ENCODE measurements around the gene PRRT3. TPM values are rescaled to one million over a fixed set of nuclear protein-coding genes. Genes with fewer than 3 reads are reported as not detected.
A peak's percentile ranks its signal among the peaks of the same experiment; 100 is the strongest.
"Not testable (repeated sequence)": the region's sequence is repeated elsewhere in the genome, so short reads cannot be mapped to it uniquely, and the experiment has no call there.

The PRRT3 gene
- total and polyA plus RNA-seq, 9 of the 15 experiments (the other 6 are each of a cell fraction or from before 2014, with no cell fraction given) = 0.06 to 1.9 (median 1.2) TPM

DNA sequence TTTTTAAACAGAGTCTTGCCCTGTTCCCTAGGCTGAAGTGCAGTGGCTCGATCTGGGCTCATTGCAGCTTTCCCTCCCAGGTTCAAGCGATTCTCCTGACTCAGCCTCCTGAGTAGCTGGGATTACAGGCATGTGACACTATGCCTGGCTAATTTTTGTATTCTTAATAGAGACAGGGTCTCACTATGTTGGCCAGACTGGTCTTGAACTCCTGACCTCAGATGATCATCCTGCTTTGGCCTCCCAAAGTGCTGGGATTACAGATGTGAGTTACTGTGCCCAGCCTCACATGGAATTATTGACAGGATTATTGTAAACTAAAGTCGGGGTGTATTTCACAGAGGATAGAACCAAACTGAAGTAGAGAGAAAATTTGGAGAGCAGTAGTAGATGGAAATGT lies 56.5 kb downstream of the PRRT3 start:
- in situ Hi-C loops (cut with MboI); intact Hi-C loops (cut with micrococcal nuclease); H3K4me2 ChIP-seq (ENCODE audit: insufficient read depth, low read length); H2AFZ ChIP-seq (ENCODE audit: low read depth, low read length); H3K9me3 ChIP-seq (replicated peaks; ENCODE audit: control insufficient read depth, insufficient read depth, low read depth, low read length); H3K4me3 ChIP-seq; ATAC-seq; CTCF ChIA-PET (ENCODE audit: low intra/inter-chr PET ratio); H4K20me1 ChIP-seq (replicated peaks; ENCODE audit: control insufficient read depth, insufficient read depth, low read length); H3K27ac ChIP-seq (ENCODE audit: extremely low read depth, low read depth, low read length); H3K27me3 ChIP-seq (ENCODE audit: control insufficient read depth in 2 of 2, insufficient read depth in 2 of 2, low read length in 2 of 2); H3K9ac ChIP-seq (ENCODE audit: insufficient read depth in 1 of 2, low read depth in 2 of 2, low read length in 2 of 2); FAIRE-seq; DNase-seq (ENCODE audit: extremely low read depth in 1 of 4, low spot score in 3 of 4); BruUV-seq (replicated peaks); H3K9me1 ChIP-seq (ENCODE audit: control insufficient read depth, insufficient read depth, low read length): not testable (repeated sequence)
- WGBS (ENCODE audit: insufficient coverage, low coverage, missing lambda C conversion rate) = 70% methylated on average over 3 of the region's 3 CpGs
- Histone ChIP-seq H3K79me2 (ENCODE audit: control insufficient read depth, insufficient read depth, low read length) (peaks cover 34% of the 10 kb centered on the region), H3K36me3 (ENCODE audit: control insufficient read depth, insufficient read depth, low read length) (peaks cover 32% of the 10 kb centered on the region), H3K4me1 (replicated peaks in 1 of 2; ENCODE audit: control insufficient read depth in 2 of 2, insufficient read depth in 2 of 2, low read length in 2 of 2) (peaks cover 34 to 36% of the 10 kb centered on the region in 2 experiments)
- 0 out of 2 replicates have a peak, but pooled peaks have one; percentile 37 for TF ChIP-seq ILF3 (IDR thresholded peaks at IDR 0.05; ENCODE audit: borderline replicate concordance)
- TF ChIP-seq ZNF121 (CRISPR knock-in tag; conservative IDR thresholded peaks at IDR 0.05) = peak; percentile 66
- POLR2A ChIA-PET = interaction anchor here (1.6 to 3.3 kb wide), 2 partner anchors 9 to 11 kb away, joined by 5 to 29 read pairs; partner anchors contain the start of gene IL17RE

Small RNA genes within 50 kb of the gene (small RNA-seq; reads per million reads assigned to genes)
- gene CYCSP10 (not detected), gene RNU6-882P (not detected)

Other genes starting within 250 kb of the PRRT3 start
Only the 7 nearest of the 19 such genes appear.
- gene CIDEC, start 72.2 kb downstream of the PRRT3 start, total RNA-seq (2014; rRNA removed) = not detected in 2 replicates
- not detected in 2 replicates for gene CIDEC, start 72.2 kb downstream of the PRRT3 start, total RNA-seq (2014; rRNA removed; fragmentation: Illumina TruSeq; extraction: Trizol)
- gene CIDEC, start 72.2 kb downstream of the PRRT3 start, total RNA-seq (2015; rRNA removed; fragmentation: Illumina TruSeq; extraction: Trizol) = not detected in 2 replicates
- gene CIDEC, start 72.2 kb downstream of the PRRT3 start, total RNA-seq (2021) = not detected in 2 replicates
- gene CIDEC, start 72.2 kb downstream of the PRRT3 start, polyA plus RNA-seq (2011; rRNA removed) = not detected in 2 replicates
- gene CIDEC, start 72.2 kb downstream of the PRRT3 start, polyA plus RNA-seq (2014; fragmentation: Illumina TruSeq; extraction: Trizol) = not detected in 2 replicates
- gene CIDEC, start 72.2 kb downstream of the PRRT3 start, polyA plus RNA-seq (2014; fragmentation: Nextera tagmentation; extraction: Ambion mirVana) = not detected
- gene CIDEC, start 72.2 kb downstream of the PRRT3 start, polyA plus RNA-seq (2014; rRNA removed) = not detected in 2 replicates
- gene JAGN1, start 61.8 kb downstream of the PRRT3 start, total RNA-seq (2014; rRNA removed) = 38.9 and 41.1 TPM in 2 replicates
- 40.3 and 42.4 TPM in 2 replicates for gene JAGN1, start 61.8 kb downstream of the PRRT3 start, total RNA-seq (2014; rRNA removed; fragmentation: Illumina TruSeq; extraction: Trizol)
- 31.1 and 33.9 TPM in 2 replicates for gene JAGN1, start 61.8 kb downstream of the PRRT3 start, total RNA-seq (2015; rRNA removed; fragmentation: Illumina TruSeq; extraction: Trizol)
- gene JAGN1, start 61.8 kb downstream of the PRRT3 start, total RNA-seq (2021) = 57.2 and 58.8 TPM in 2 replicates
- 66.3 and 77.8 TPM in 2 replicates for gene JAGN1, start 61.8 kb downstream of the PRRT3 start, polyA plus RNA-seq (2011; rRNA removed)
- 52.3 and 62.6 TPM in 2 replicates for gene JAGN1, start 61.8 kb downstream of the PRRT3 start, polyA plus RNA-seq (2014; fragmentation: Illumina TruSeq; extraction: Trizol)
- gene JAGN1, start 61.8 kb downstream of the PRRT3 start, polyA plus RNA-seq (2014; fragmentation: Nextera tagmentation; extraction: Ambion mirVana) = 10 to 100 TPM; 31.6 to 33.3 TPM
- 49.8 and 54.6 TPM in 2 replicates for gene JAGN1, start 61.8 kb downstream of the PRRT3 start, polyA plus RNA-seq (2014; rRNA removed)
- gene IL17RE, start 49.6 kb downstream of the PRRT3 start, total RNA-seq (2014; rRNA removed) = 0.20 TPM in 1 of 2 replicates, not detected in the other
- 0.48 and 0.51 TPM in 2 replicates for gene IL17RE, start 49.6 kb downstream of the PRRT3 start, total RNA-seq (2014; rRNA removed; fragmentation: Illumina TruSeq; extraction: Trizol)
- gene IL17RE, start 49.6 kb downstream of the PRRT3 start, total RNA-seq (2015; rRNA removed; fragmentation: Illumina TruSeq; extraction: Trizol) = 0.26 TPM in 1 of 2 replicates, not detected in the other
- 0.47 and 0.72 TPM in 2 replicates for gene IL17RE, start 49.6 kb downstream of the PRRT3 start, total RNA-seq (2021)
- gene IL17RE, start 49.6 kb downstream of the PRRT3 start, polyA plus RNA-seq (2011; rRNA removed) = 1.1 and 1.9 TPM in 2 replicates
- gene IL17RE, start 49.6 kb downstream of the PRRT3 start, polyA plus RNA-seq (2014; fragmentation: Illumina TruSeq; extraction: Trizol) = 0.39 and 0.73 TPM in 2 replicates
- not detected for gene IL17RE, start 49.6 kb downstream of the PRRT3 start, polyA plus RNA-seq (2014; fragmentation: Nextera tagmentation; extraction: Ambion mirVana)
- gene IL17RE, start 49.6 kb downstream of the PRRT3 start, polyA plus RNA-seq (2014; rRNA removed) = 0.23 and 0.32 TPM in 2 replicates
- 11.4 and 14.0 TPM in 2 replicates for gene IL17RC, start 35.3 kb downstream of the PRRT3 start, total RNA-seq (2014; rRNA removed)
- gene IL17RC, start 35.3 kb downstream of the PRRT3 start, total RNA-seq (2014; rRNA removed; fragmentation: Illumina TruSeq; extraction: Trizol) = 2.8 and 3.5 TPM in 2 replicates
- gene IL17RC, start 35.3 kb downstream of the PRRT3 start, total RNA-seq (2015; rRNA removed; fragmentation: Illumina TruSeq; extraction: Trizol) = 5.4 and 6.9 TPM in 2 replicates
- 11.4 and 12.3 TPM in 2 replicates for gene IL17RC, start 35.3 kb downstream of the PRRT3 start, total RNA-seq (2021)
- gene IL17RC, start 35.3 kb downstream of the PRRT3 start, polyA plus RNA-seq (2011; rRNA removed) = 7.3 and 12.5 TPM in 2 replicates
- 6.3 and 11.5 TPM in 2 replicates for gene IL17RC, start 35.3 kb downstream of the PRRT3 start, polyA plus RNA-seq (2014; fragmentation: Illumina TruSeq; extraction: Trizol)
- gene IL17RC, start 35.3 kb downstream of the PRRT3 start, polyA plus RNA-seq (2014; fragmentation: Nextera tagmentation; extraction: Ambion mirVana) = under 1 TPM in 1 of 2 experiments, not detected in 1; 0.15 TPM
- gene IL17RC, start 35.3 kb downstream of the PRRT3 start, polyA plus RNA-seq (2014; rRNA removed) = 7.5 and 7.7 TPM in 2 replicates
- 17.2 and 17.7 TPM in 2 replicates for gene CRELD1, start 18.6 kb downstream of the PRRT3 start, total RNA-seq (2014; rRNA removed)
- 6.1 and 10.2 TPM in 2 replicates for gene CRELD1, start 18.6 kb downstream of the PRRT3 start, total RNA-seq (2014; rRNA removed; fragmentation: Illumina TruSeq; extraction: Trizol)
- 11.4 and 14.4 TPM in 2 replicates for gene CRELD1, start 18.6 kb downstream of the PRRT3 start, total RNA-seq (2015; rRNA removed; fragmentation: Illumina TruSeq; extraction: Trizol)
- 16.7 and 17.3 TPM in 2 replicates for gene CRELD1, start 18.6 kb downstream of the PRRT3 start, total RNA-seq (2021)
- gene CRELD1, start 18.6 kb downstream of the PRRT3 start, polyA plus RNA-seq (2011; rRNA removed) = 25.8 and 47.7 TPM in 2 replicates
- 15.4 and 16.5 TPM in 2 replicates for gene CRELD1, start 18.6 kb downstream of the PRRT3 start, polyA plus RNA-seq (2014; fragmentation: Illumina TruSeq; extraction: Trizol)
- 1 to 10 TPM; 3.3 to 5.6 TPM for gene CRELD1, start 18.6 kb downstream of the PRRT3 start, polyA plus RNA-seq (2014; fragmentation: Nextera tagmentation; extraction: Ambion mirVana)
- 24.5 and 30.1 TPM in 2 replicates for gene CRELD1, start 18.6 kb downstream of the PRRT3 start, polyA plus RNA-seq (2014; rRNA removed)
- gene EMC3, start 34.4 kb upstream of the PRRT3 start, total RNA-seq (2014; rRNA removed) = 43.1 and 58.1 TPM in 2 replicates
- gene EMC3, start 34.4 kb upstream of the PRRT3 start, total RNA-seq (2014; rRNA removed; fragmentation: Illumina TruSeq; extraction: Trizol) = 128 and 134 TPM in 2 replicates
- gene EMC3, start 34.4 kb upstream of the PRRT3 start, total RNA-seq (2015; rRNA removed; fragmentation: Illumina TruSeq; extraction: Trizol) = 87.2 and 87.6 TPM in 2 replicates
- gene EMC3, start 34.4 kb upstream of the PRRT3 start, total RNA-seq (2021) = 102 and 115 TPM in 2 replicates
- gene EMC3, start 34.4 kb upstream of the PRRT3 start, polyA plus RNA-seq (2011; rRNA removed) = 203 and 301 TPM in 2 replicates
- gene EMC3, start 34.4 kb upstream of the PRRT3 start, polyA plus RNA-seq (2014; fragmentation: Illumina TruSeq; extraction: Trizol) = 217 and 250 TPM in 2 replicates
- 100 to 1,000 TPM; 323 to 331 TPM for gene EMC3, start 34.4 kb upstream of the PRRT3 start, polyA plus RNA-seq (2014; fragmentation: Nextera tagmentation; extraction: Ambion mirVana)
- 174 and 176 TPM in 2 replicates for gene EMC3, start 34.4 kb upstream of the PRRT3 start, polyA plus RNA-seq (2014; rRNA removed)
- 77.8 and 83.6 TPM in 2 replicates for gene FANCD2, start 74.0 kb upstream of the PRRT3 start, total RNA-seq (2014; rRNA removed)
- gene FANCD2, start 74.0 kb upstream of the PRRT3 start, total RNA-seq (2014; rRNA removed; fragmentation: Illumina TruSeq; extraction: Trizol) = 96.1 and 107 TPM in 2 replicates
- 72.5 and 78.9 TPM in 2 replicates for gene FANCD2, start 74.0 kb upstream of the PRRT3 start, total RNA-seq (2015; rRNA removed; fragmentation: Illumina TruSeq; extraction: Trizol)
- 58.3 and 59.4 TPM in 2 replicates for gene FANCD2, start 74.0 kb upstream of the PRRT3 start, total RNA-seq (2021)
- gene FANCD2, start 74.0 kb upstream of the PRRT3 start, polyA plus RNA-seq (2011; rRNA removed) = 108 and 137 TPM in 2 replicates
- gene FANCD2, start 74.0 kb upstream of the PRRT3 start, polyA plus RNA-seq (2014; fragmentation: Illumina TruSeq; extraction: Trizol) = 71.7 and 111 TPM in 2 replicates
- 100 to 1,000 TPM in 1 of 2 experiments, 10 to 100 TPM in 1; 86.6 to 105 TPM for gene FANCD2, start 74.0 kb upstream of the PRRT3 start, polyA plus RNA-seq (2014; fragmentation: Nextera tagmentation; extraction: Ambion mirVana)
- 96.2 and 114 TPM in 2 replicates for gene FANCD2, start 74.0 kb upstream of the PRRT3 start, polyA plus RNA-seq (2014; rRNA removed)

All from K562 (cell line).